Ectodermal cell (in vitro differentiated cells): ENCODE results near the gene EFNA2.
"Not testable (repeated sequence)": the region's sequence is repeated elsewhere in the genome, so short reads cannot be mapped to it uniquely, and the experiment has no call there.

ENCODE experiments used
- H3K27ac ChIP-seq: 2 replicates; pipeline ENCODE4 v1.7.0; 2013; ENCODE audit warnings: mild to moderate bottlenecking, low read depth, low read length; ENCODE audit not compliant: insufficient read depth, poor library complexity, severe bottlenecking
- H3K27me3 ChIP-seq: 2 replicates; pipeline ENCODE4 v1.7.0; 2013; ENCODE audit warnings: mild to moderate bottlenecking, low read length; ENCODE audit not compliant: insufficient read depth, control insufficient read depth, poor library complexity, severe bottlenecking
- H3K36me3 ChIP-seq: one replicate; pipeline ENCODE4 v1.7.0; 2013; ENCODE audit warnings: low read length; ENCODE audit not compliant: control insufficient read depth, insufficient read depth
- H3K4me1 ChIP-seq: one replicate; pipeline ENCODE4 v1.7.0; 2013; ENCODE audit warnings: low read length; ENCODE audit not compliant: control insufficient read depth, insufficient read depth
- H3K4me3 ChIP-seq: 2 replicates; pipeline ENCODE4 v1.7.0; 2013; ENCODE audit warnings: low read depth, low read length, control low read depth; ENCODE audit not compliant: insufficient read depth
- H3K9me3 ChIP-seq: 2 replicates; pipeline ENCODE4 v1.7.0; 2013; ENCODE audit warnings: mild to moderate bottlenecking, low read length, moderate library complexity; ENCODE audit not compliant: control insufficient read depth
- WGBS, 2 experiments: methylation state at CpG; one replicate each; pipeline ENCODE4 v1.1.7; 2013; ENCODE audit warnings: missing lambda C conversion rate in 2 of 2; 5-methylcytosine and 5-hydroxymethylcytosine counted together

The EFNA2 gene

DNA sequence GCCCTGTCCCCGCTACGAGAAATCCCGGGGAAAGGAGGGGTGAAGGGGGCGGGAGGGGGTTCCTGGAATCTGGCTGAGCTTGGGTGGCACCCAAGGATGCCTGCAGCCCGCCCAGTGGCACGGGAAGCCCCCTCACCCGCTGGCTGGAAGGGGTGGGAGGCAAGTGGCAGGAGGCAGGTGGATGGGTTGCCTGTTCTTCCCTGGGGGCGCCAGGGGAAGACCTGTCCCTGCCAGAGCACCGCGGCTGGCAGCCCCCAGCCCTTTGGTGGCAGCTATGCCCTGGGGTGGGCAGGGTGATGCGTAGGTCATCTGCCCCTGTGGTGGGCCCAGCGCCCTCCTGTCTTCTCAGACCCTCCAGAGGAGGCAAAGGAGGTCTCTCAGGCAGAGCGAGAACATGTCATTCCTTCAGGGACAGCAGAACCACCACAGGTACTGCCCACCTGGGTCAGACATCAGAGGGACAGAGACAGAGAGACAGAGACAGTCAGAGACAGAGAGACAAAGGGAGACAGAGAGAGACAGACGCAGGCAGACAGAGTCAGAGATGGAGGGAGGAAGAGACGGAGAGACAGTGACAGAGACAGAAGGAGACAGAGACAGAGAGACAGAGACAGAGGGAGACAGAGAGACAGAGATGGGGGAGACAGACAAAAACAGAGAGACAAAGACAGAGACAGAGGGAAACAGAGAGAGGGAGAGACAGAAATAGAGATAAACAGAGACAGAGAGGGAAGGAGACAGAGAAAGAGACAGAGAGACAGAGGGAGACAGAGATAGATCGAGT is 36.7 kb downstream of the EFNA2 start:
- Histone ChIP-seq H3K9me3 (no peaks in the 10 kb centered on the region), H3K27ac (no peak overlapping the region), H3K36me3 (no peaks in the 10 kb centered on the region), H3K27me3 (no peaks in the 10 kb centered on the region), H3K4me1 (peaks cover 20% of the 10 kb centered on the region), H3K4me3 (no peak overlapping the region)
- 95 to 96% methylated on average over 16 of the region's 16 CpGs for WGBS, 2 experiments

DNA sequence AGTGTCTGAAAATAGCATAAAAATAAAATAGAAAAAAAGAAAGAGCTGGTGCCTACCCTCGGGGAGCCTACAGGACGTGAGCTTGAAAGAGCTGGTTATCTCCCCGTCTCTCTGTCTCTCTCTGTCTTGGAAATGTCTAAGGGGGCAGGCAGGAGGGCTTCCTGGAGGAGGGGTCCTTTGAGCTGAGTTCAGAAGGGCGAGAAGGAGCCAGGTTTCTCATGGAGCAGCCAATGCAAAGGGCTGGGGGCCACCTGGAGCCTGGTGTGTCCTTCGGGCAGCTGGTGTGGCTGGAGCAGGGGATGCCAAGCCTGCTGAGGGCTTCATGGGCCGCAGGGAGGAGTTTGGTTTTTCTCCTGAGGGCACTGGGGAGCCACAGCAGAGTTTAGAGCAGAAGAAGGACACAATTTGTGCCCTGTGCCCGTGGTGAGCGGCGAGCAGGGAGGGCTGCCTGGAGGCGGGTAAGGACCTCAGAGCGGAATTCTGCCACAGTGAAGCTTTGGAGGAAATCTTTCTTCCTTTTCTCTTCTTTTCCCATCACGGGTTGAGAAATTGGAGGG is 38.7 kb downstream of the EFNA2 start:
- H3K9me3 ChIP-seq = no peaks in the 10 kb centered on the region
- no peak overlapping the region for H3K27ac ChIP-seq
- peak overlapping the region; percentile 36 for H3K4me3 ChIP-seq
- H3K4me1 ChIP-seq = peaks cover 13% of the 10 kb centered on the region
- no peaks in the 10 kb centered on the region for H3K27me3 ChIP-seq
- no peaks in the 10 kb centered on the region for H3K36me3 ChIP-seq
- 86 to 87% methylated on average over 12 of the region's 12 CpGs for WGBS, 2 experiments

DNA sequence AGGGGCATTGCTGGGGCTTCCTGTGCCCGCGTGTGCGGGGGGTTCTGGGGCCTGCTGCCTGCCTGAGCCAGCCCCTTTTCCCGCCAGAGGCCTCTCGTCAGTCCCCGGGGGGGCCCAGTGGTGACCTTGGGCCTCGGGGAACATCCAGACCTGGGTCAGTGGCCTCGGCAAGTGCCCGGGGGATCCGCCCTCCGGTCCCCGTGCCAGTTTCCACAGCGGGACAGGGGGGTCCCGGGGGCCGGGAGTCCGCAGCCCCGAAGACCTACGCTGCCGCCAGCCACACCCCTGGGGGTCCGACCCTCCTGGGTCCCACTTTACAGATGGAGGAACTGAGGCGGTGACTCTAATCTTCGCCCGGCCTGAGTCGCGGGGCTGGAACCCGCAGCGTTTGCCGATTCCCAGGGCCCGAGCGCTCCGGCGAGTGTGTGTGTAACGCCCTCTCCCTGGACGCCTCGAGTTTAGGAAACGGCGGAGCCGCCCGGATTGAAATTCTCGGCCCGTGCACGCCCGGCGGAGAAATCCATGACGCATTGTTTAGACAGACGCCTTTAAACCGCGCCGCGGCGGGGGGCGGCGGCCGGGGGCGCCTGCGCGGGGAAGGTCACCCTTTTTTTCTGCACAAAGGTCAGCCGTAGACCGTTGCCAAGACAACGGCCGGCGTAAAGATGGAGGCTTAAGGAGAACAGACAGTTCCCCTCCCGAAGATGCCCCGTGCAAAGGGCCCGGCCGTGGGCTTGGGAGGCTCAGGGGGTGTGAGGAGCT is 39.3 kb downstream of the EFNA2 start:
- peak overlapping the region; percentile 36 for H3K4me3 ChIP-seq
- H3K36me3 ChIP-seq = no peaks in the 10 kb centered on the region
- peaks cover 13% of the 10 kb centered on the region for H3K4me1 ChIP-seq
- H3K27ac ChIP-seq = peak overlapping the region; percentile 74
- H3K9me3 ChIP-seq = no peaks in the 10 kb centered on the region
- no peaks in the 10 kb centered on the region for H3K27me3 ChIP-seq
- 6 to 7% methylated on average over 66 of the region's 66 CpGs for WGBS, 2 experiments

DNA sequence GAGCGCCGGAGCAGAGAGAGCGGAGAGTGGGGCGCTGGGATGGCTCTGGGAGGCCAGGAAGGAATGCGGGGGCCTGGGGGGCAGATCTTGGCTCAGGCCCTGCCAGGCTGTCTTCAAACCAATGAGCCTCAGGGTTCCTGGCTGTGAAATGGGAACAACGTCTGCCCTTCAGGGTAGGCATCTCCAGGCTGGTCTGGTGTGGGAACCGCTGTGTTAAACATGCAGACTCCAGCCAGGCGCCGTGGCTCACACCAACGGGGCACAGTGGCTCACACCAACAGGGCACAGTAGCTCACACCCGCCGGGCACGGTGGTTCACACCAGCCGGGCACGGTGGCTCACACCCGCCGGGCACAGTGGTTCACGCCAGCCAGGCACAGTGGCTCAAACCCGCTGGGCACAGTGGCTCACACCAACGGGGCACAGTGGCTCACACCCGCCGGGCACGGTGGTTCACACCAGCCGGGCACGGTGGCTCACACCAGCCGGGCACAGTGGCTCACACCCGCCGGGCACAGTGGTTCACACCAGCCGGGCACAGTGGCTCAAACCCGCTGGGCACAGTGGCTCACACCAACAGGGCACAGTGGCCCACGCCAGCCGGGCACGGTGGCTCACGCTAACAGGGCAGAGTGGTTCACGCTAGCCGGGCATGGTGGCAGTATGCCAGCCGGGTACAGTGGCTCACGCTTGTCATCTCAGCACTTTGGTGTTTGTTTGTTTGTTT is 40.1 kb downstream of the EFNA2 start:
- no peaks in the 10 kb centered on the region for H3K27me3 ChIP-seq
- no peak overlapping the region for H3K4me3 ChIP-seq

DNA sequence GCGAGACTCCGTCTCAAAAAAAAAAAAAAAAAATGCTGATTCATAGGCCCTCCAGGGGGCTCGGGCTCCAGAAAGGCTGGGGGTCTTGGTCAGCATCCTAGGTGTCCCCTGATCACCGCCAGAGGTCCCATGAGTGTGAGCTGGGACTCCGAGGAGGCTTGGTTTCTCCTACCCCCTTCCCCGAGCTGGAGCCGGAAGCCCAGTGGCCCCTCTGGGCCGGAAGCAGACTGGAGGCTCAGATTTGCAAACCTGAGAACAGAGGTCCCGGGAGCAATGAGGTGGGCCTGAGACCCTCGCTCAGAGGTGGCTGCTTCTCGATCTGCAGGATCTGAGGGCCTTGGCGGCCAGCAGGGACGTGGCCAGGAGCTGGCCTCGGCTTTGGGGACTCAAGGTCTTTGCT is 41.5 kb downstream of the EFNA2 start:
- Histone ChIP-seq H3K27me3 (no peaks in the 10 kb centered on the region), H3K4me3 (no peak overlapping the region), H3K36me3 (no peaks in the 10 kb centered on the region), H3K9me3 (no peaks in the 10 kb centered on the region), H3K4me1 (peaks cover 18% of the 10 kb centered on the region), H3K27ac (no peak overlapping the region)
- WGBS, 2 experiments = 89 to 92% methylated on average over 14 of the region's 14 CpGs

More for the DNA sequence above, 40.1 kb downstream of the EFNA2 start:
- H3K27ac ChIP-seq = no peak overlapping the region
- H3K36me3 ChIP-seq = no peaks in the 10 kb centered on the region
- no peaks in the 10 kb centered on the region for H3K9me3 ChIP-seq
- H3K4me1 ChIP-seq = peaks cover 13% of the 10 kb centered on the region
- WGBS, 2 experiments = 88% methylated on average over 38 of the region's 38 CpGs

DNA sequence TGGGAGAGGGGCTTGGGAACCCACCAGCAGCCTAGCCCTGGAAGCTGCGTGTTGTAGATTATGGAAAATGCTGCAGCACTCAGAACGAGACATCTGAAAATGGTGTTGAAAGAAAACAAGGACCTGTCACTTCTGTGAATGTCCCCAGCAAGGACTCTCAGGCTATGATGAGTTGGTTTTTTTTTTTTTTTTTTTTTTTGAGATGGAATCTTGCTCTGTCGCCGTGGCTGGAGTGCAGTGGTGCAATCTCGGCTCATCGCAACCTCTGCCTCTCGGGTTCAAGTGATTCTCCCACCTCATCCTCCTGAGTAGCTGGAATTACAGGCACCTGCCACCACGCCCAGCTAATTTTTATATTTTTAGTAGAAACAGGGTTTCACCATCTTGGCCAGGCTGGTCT is 46.5 kb downstream of the EFNA2 start:
- H3K27ac ChIP-seq, H3K4me1 ChIP-seq: not testable (repeated sequence)
- WGBS, 2 experiments = 87 to 89% methylated on average over 8 of the region's 8 CpGs

DNA sequence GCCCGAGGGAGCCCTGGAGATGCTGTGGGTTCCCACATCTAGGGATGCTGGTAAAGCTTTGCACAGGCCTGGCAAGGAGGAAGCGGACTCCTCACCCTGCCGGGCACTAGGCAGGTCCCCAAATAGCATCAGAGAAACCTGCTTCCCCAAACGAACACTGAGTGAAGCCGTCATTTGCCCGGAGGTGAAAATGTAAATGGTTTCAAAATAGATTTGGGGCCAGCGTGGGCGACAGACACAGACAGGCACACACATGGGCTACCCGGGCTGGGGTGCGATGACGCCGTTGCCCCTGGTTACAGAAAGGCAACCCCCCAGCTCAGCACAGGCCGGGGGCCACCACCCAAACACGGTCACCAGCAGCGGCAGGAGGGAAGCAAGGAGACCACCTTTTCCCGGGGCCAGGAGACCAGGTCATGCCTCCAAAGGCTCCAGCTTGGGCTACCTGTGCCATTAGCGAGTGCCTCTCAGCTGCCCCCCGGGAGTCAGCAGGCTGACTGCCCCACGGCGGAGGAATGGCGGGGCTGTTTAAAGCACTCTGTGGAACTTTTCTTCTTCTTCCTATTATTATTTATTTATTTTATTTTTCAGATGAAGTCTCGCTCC is 50.5 kb downstream of the EFNA2 start:
- no peaks in the 10 kb centered on the region for H3K9me3 ChIP-seq
- H3K27ac ChIP-seq = no peak overlapping the region
- WGBS, 2 experiments = 94 to 95% methylated on average over 22 of the region's 22 CpGs
- H3K4me1 ChIP-seq = peaks cover 6% of the 10 kb centered on the region
- no peak overlapping the region for H3K4me3 ChIP-seq
- no peaks in the 10 kb centered on the region for H3K36me3 ChIP-seq
- no peaks in the 10 kb centered on the region for H3K27me3 ChIP-seq

More for the DNA sequence above, 46.5 kb downstream of the EFNA2 start:
- H3K9me3 ChIP-seq, H3K4me3 ChIP-seq, H3K36me3 ChIP-seq, H3K27me3 ChIP-seq: not testable (repeated sequence)

DNA sequence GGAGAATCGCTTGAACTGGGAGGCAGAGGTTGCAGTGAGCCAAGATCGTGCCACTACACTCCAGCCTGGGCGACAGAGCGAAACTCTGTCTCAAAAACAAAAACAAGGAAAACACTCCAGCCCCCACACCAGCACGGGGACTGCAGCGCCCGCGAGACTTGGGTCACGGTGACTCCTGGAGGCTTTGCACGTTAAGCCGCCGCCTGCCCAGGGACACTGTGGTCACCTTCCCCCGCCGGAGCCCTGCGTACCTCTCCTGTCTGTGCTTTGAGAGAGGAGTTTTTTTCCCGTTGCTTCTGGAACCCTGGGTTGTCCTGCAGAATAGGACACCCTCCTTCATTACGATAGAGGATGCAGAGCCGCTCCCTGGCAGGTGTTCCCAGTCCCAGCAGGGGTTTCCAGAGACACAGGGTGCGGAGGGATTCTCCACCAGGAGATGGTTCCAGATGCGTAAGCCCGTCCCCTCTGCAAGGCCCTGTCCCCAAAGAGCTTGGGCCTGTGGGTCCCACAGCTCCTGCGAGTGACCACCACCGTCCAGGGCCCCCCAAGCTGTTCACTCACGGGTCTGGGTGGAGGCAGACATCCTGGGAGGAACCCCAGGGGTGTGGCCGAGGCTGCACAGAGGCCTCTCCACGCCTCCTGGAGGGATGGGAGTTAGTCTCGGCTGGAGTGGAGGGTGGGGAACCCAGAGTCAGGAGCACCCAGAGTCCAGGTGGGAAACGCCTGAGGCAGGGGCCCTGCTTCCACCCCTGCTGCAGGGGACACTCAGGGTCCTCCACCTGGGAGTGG is 55.2 kb downstream of the EFNA2 start:
- Histone ChIP-seq H3K27ac (no peak overlapping the region), H3K9me3 (no peaks in the 10 kb centered on the region), H3K4me1 (no peaks in the 10 kb centered on the region), H3K4me3 (no peak overlapping the region), H3K27me3 (no peaks in the 10 kb centered on the region), H3K36me3 (no peaks in the 10 kb centered on the region)
- WGBS, 2 experiments = 89 to 90% methylated on average over 28 of the region's 28 CpGs

DNA sequence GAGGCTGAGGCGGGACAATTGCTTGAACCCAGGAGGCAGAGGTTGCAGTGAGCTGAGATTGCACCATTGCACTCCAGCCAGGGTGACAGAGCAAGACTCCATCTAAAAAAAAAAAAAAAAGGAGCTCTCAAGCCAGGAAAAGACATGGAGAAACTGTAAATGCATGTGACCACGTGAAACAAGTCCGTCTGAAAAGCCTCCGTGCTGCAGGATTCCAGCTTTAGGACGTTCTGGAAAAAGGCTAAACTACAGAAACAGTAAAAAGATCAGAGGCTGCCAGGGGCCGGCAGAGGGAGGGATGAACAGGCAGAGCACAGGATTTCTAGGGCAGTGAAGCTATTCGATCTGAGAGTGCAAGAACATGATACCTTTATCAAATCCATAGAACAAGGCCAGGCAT is 57.4 kb downstream of the EFNA2 start:
- Histone ChIP-seq H3K27ac (no peak overlapping the region), H3K36me3 (no peaks in the 10 kb centered on the region), H3K9me3 (no peaks in the 10 kb centered on the region), H3K4me1 (no peaks in the 10 kb centered on the region), H3K27me3 (no peaks in the 10 kb centered on the region), H3K4me3 (no peak overlapping the region)
- WGBS, 2 experiments = 81 to 84% methylated on average over 7 of the region's 7 CpGs
